Chondrocyte (in vitro differentiated cells): ENCODE measurements around the gene GSS. TPM values are rescaled to one million over a fixed set of nuclear protein-coding genes. Genes with fewer than 3 reads are reported as not detected.

ENCODE experiments used
- DNase-seq: peaks from one replicate; pipeline ENCODE4 v3.0.0; 2021; ENCODE audit warnings: mixed read lengths, low spot score
- H3K27ac Mint-ChIP-seq: one replicate; pipeline ENCODE4 v1.8.0; 2021; ENCODE audit warnings: mild to moderate bottlenecking, moderate library complexity, mixed read lengths; ENCODE audit not compliant: unreplicated experiment
- H3K27me3 Mint-ChIP-seq: 2 replicates; pipeline ENCODE4 v1.8.0; 2021; ENCODE audit warnings: low read depth, mixed read lengths
- H3K36me3 Mint-ChIP-seq: 2 replicates; pipeline ENCODE4 v1.8.0; 2021; ENCODE audit warnings: low read depth, mixed read lengths
- H3K4me1 Mint-ChIP-seq: 2 replicates; pipeline ENCODE4 v1.8.0; 2021; ENCODE audit warnings: low read depth, mild to moderate bottlenecking, mixed read lengths
- H3K4me3 Mint-ChIP-seq: one replicate; pipeline ENCODE4 v1.8.0; 2021; ENCODE audit warnings: mild to moderate bottlenecking, moderate library complexity, mixed read lengths; ENCODE audit not compliant: unreplicated experiment
- H3K9me3 Mint-ChIP-seq: 2 replicates; pipeline ENCODE4 v1.8.0; 2021; ENCODE audit warnings: low read depth, mixed read lengths
- total RNA-seq: library from RNA; stranded (reverse); gene quantifications from 3 replicates; pipeline ENCODE4 v1.2.1, GENCODE V29; 2021
- TF ChIP-seq, protein P1 (sequence below): fragments of 200-600 bp; sonication (generic); IDR thresholded peaks from 2 replicates; pipeline ENCODE4 v1.5.0; 2021; ENCODE audit warnings: antibody characterized with exemption, mild to moderate bottlenecking, moderate library complexity

Gene GSS
- total RNA-seq, 1 donor from 2014 or later: 57.3 TPM

- no peak for DNase-seq
- Mint-ChIP-seq H3K4me1 (no peaks in the 10 kb centered on the region), H3K27ac (no peak overlapping the region), H3K4me3 (no peak overlapping the region), H3K9me3 (no peaks in the 10 kb centered on the region), H3K36me3 (no peaks in the 10 kb centered on the region), H3K27me3 (peaks cover 16% of the 10 kb centered on the region)
- TF ChIP-seq, protein P1, sequence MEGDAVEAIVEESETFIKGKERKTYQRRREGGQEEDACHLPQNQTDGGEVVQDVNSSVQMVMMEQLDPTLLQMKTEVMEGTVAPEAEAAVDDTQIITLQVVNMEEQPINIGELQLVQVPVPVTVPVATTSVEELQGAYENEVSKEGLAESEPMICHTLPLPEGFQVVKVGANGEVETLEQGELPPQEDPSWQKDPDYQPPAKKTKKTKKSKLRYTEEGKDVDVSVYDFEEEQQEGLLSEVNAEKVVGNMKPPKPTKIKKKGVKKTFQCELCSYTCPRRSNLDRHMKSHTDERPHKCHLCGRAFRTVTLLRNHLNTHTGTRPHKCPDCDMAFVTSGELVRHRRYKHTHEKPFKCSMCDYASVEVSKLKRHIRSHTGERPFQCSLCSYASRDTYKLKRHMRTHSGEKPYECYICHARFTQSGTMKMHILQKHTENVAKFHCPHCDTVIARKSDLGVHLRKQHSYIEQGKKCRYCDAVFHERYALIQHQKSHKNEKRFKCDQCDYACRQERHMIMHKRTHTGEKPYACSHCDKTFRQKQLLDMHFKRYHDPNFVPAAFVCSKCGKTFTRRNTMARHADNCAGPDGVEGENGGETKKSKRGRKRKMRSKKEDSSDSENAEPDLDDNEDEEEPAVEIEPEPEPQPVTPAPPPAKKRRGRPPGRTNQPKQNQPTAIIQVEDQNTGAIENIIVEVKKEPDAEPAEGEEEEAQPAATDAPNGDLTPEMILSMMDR: no peak
These were observed 16.1 kb upstream of the GSS start for GRCh38 chr20:34971561-34972235.

GRCh38 chr20:34970846-34971560, 15.4 kb upstream of the GSS start:
- H3K36me3 Mint-ChIP-seq: no peaks in the 10 kb centered on the region
- no peak overlapping the region for H3K4me3 Mint-ChIP-seq
- DNase-seq: no peak
- no peaks in the 10 kb centered on the region for H3K9me3 Mint-ChIP-seq
- no peak overlapping the region for H3K27ac Mint-ChIP-seq
- TF ChIP-seq, protein P1: no peak
- no peaks in the 10 kb centered on the region for H3K4me1 Mint-ChIP-seq
- H3K27me3 Mint-ChIP-seq: peaks cover 16% of the 10 kb centered on the region

- no peak overlapping the region for H3K4me3 Mint-ChIP-seq
- no peak overlapping the region for H3K27ac Mint-ChIP-seq
- no peaks in the 10 kb centered on the region for H3K4me1 Mint-ChIP-seq
- no peaks in the 10 kb centered on the region for H3K9me3 Mint-ChIP-seq
- no peak for DNase-seq
- H3K27me3 Mint-ChIP-seq: peaks cover 16% of the 10 kb centered on the region
- TF ChIP-seq, protein P1: no peak
- H3K36me3 Mint-ChIP-seq: no peaks in the 10 kb centered on the region
These were observed 14.7 kb upstream of the GSS start for GRCh38 chr20:34970193-34970840.

- TF ChIP-seq, protein P1: no peak
- DNase-seq: no peak
- no peak overlapping the region for H3K27ac Mint-ChIP-seq
- H3K4me1 Mint-ChIP-seq: no peaks in the 10 kb centered on the region
- H3K4me3 Mint-ChIP-seq: no peak overlapping the region
- no peaks in the 10 kb centered on the region for H3K9me3 Mint-ChIP-seq
- no peaks in the 10 kb centered on the region for H3K36me3 Mint-ChIP-seq
- peaks cover 5% of the 10 kb centered on the region for H3K27me3 Mint-ChIP-seq
These were observed 12.6 kb upstream of the GSS start for GRCh38 chr20:34968042-34968775.

GRCh38 chr20:34967421-34967820, 11.8 kb upstream of the GSS start:
- Mint-ChIP-seq H3K27ac (no peak overlapping the region), H3K4me3 (no peak overlapping the region), H3K27me3 (peaks cover 2% of the 10 kb centered on the region), H3K4me1 (no peaks in the 10 kb centered on the region), H3K36me3 (no peaks in the 10 kb centered on the region), H3K9me3 (no peaks in the 10 kb centered on the region)
- TF ChIP-seq, protein P1: no peak
- no peak for DNase-seq
